Endothelial cell of hepatic sinusoid (primary cell): ENCODE data around the gene KLHDC10.
"Not testable (repeated sequence)": the region's sequence is repeated elsewhere in the genome, so short reads cannot be mapped to it uniquely, and the experiment has no call there.

ENCODE experiments used
- in situ Hi-C: cut with HindIII; loops from 2 replicates; pipeline ENCODE4 v1.10.0; 2017; ENCODE audit warnings: low sequenced_read_pairs

The KLHDC10 gene

DNA sequence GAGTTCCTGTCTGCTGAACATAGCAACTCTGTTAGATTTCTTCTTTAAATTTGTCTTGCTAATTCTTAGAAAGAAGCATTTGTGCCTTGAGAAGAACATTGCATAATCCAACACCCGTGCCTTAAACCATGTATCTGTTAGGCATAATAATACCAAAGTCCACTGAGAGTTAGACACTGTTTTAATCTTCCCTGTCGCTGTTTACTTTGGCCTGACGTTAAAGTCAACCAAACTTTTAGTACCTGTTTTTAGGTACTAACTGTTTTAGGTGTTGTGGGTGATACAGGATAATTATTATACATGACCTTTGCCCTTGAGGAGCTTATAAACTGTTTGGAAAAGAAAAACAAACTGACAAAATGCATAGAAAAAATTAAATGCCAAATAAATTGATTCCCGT, 43.6 kb downstream of the KLHDC10 start:
- in situ Hi-C loops, result no loop called here

- in situ Hi-C loops, result no loop called here
Observed at GRCh38 chr7:130114374-130114773, 44.0 kb downstream of the KLHDC10 start.

DNA sequence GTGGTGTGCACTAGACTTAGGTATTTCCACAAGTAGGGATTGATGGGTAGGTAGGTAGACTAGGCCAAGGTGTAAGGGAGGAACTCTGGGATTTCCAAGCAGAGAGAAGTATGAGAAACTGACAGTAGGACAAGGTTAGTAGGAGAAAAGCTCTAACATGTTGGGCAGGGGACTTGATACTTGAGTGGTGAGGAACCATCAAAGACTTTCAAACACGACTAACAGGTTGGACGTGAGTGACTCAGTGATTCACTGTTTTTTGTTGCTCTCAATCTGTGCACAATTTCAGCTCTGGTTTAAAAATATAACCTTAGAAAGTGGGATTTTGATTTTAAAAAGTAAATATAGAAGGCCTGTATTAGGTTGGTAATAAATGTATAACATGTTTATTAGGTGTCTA, 44.4 kb downstream of the KLHDC10 start:
- in situ Hi-C loops, result no loop called here

DNA sequence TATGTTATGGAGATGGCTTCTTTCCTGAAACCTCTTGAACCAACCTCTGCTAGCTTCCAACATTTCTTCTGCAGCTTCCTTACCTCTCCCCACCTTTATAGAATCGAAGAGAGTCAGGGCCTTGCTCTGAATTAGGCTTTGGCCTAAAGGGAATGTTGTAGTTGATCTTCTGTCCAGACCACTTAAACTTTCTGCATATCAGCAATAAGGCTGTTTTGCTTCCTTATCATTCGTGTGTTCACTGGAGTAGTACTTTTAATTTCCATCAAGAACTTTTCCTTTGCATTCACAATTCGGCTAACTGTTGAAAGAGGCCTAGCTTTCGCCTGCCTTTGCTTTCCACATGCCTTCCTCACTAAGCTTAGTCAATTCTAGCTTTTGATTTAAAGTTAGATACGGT, 48.0 kb downstream of the KLHDC10 start:
- in situ Hi-C loops, result no loop called here

DNA sequence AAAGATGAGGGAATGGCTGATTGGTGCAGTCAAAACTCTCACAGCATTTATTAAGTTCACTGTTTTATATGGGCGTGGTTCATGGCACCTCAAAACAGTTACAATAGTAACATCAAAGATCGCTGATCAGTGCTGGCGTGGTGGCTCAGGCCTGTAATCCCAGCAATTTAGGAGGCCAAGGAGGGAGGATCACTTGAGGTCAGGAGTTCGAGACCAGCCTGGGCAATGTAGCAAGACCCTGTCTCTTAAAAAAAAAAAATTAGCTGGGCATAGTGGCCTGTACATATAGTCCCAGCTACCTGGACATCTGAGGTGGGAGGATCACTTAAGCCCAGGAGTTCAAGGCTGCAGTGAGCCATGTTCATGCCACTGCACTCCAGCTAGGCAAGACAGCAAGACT, 48.5 kb downstream of the KLHDC10 start:
- in situ Hi-C loops, result no loop called here

DNA sequence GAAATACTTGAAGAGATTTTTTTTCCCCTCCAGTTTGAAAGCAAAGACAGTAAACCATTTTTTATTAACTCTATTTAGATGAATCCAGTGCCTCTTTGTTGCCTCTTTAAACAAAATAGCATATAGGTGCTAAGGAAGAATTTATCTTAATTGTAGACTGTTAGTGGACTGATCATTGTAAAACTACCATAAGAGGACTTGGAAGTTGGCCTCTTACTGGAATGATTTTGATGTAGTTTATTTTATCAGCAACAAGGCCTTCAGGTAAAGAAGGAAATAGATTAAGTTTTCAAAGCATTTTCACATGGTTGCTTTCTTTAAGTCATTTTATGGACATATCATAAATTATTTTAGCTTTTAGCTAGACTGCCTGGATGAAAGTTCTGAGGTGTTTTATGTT, 53.2 kb downstream of the KLHDC10 start:
- in situ Hi-C loops, result loop anchor here (5.0 kb wide), 1 partner anchor 51 kb away; the partner anchor contains the start of gene KLHDC10

DNA sequence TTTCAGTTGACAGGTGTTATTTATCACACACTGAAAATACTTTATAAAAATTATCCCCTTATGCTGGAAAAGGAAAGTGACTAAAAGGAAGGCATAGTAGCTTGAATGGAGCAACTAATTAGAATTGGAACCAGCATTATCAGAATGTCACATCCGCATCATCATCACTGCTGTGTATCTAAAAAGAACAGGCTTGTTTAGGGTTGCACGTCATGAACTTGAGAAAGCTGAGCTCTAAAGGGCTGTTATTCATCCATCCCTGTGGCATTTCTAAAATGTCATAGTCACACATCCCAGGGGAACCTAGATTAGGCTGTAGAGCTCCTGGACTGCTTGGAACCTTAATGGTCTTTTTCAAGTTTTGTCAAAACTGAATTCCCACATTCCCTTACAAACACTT, 54.4 kb downstream of the KLHDC10 start:
- in situ Hi-C loops, result loop anchor here (5.0 kb wide), 1 partner anchor 52 kb away; the partner anchor contains the start of gene KLHDC10

- in situ Hi-C loops, result not testable (repeated sequence)
Observed at GRCh38 chr7:130126840-130127239, 56.5 kb downstream of the KLHDC10 start.

DNA sequence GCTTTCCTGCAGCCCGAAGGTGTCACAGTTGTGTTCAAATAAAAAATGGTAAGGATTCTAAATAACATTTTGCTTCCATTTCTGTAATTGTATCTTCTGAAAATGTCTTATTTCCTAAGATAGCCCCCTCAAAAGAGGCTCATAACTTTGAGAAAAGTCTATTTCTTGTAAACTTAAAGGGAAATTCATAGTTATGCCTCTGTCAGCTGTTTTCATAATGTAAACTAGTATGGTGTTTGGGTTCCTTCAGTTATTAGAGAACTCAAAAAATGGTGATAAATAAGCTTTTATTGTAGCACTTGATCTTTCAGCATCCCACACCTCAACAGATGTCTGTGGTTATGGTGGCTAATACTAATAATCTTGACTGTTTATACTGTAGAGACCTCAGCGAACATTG, 57.1 kb downstream of the KLHDC10 start:
- in situ Hi-C loops, result no loop called here

- in situ Hi-C loops, result no loop called here
Observed at GRCh38 chr7:130127821-130128317, 57.5 kb downstream of the KLHDC10 start.

DNA sequence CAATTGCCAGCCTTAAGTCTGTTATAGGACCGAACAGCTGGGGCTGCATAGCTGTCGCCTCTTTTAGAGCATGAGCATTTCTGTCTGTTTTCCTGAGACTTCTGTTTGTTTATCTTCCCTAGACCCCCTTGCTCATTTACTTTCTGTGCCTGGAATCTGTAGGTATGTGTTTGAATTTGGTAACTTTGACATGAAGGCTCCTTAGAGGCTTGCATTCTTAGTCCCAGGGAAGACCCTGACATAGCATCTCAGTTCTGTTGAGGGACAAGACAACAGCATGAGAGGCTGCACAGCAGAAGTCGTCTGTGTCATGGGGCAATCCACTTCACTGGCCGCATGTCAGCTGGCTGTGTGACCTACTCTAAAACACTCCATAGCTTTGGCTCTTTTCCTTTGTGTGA, 58.7 kb downstream of the KLHDC10 start:
- in situ Hi-C loops, result no loop called here

GRCh38 chr7:130131191-130131834, 61.0 kb downstream of the KLHDC10 start:
- in situ Hi-C loops, result no loop called here

DNA sequence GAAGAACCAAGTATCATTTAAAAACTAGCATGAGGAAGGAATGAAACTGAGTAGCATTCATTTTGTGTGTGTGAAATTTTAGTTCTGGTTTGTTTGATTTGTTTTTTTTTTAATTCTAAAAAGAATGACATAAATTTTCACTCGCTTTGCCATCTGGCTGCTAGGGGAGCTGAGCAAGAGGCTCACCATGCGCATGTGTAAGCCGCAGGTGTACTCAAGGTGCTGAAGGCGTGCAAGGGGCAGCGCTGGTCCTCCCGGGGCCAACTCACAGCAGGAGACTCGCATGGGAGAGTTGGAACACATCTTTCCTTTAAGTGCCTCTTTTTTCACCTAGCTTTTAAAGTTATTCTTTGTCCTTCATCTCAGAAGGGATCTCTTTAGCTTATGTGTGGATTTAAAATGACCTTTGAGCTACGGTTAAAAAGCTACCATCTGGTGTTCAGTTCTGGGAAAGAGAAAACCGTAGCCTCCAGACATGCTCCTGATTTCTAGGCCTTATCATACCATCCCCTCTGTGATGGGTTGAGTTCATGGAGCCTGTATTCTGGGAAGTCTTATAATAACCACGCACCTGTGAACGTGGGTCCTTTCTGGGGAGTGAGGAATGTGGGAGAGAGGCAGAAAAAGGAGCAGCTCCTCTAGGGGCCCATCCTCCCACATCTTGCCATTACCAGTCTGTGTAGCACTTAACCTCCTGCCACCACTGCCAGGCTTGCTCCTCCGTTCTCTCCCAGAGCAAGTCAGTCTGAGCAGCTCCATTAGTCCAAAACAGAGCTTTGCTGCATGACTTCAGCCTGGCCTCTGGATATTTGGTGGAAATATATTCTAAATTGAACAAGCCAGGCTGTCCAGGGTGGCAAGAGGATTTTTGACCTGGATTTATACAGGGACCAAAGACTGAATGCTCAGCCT, 61.9 kb downstream of the KLHDC10 start:
- in situ Hi-C loops, result no loop called here

DNA sequence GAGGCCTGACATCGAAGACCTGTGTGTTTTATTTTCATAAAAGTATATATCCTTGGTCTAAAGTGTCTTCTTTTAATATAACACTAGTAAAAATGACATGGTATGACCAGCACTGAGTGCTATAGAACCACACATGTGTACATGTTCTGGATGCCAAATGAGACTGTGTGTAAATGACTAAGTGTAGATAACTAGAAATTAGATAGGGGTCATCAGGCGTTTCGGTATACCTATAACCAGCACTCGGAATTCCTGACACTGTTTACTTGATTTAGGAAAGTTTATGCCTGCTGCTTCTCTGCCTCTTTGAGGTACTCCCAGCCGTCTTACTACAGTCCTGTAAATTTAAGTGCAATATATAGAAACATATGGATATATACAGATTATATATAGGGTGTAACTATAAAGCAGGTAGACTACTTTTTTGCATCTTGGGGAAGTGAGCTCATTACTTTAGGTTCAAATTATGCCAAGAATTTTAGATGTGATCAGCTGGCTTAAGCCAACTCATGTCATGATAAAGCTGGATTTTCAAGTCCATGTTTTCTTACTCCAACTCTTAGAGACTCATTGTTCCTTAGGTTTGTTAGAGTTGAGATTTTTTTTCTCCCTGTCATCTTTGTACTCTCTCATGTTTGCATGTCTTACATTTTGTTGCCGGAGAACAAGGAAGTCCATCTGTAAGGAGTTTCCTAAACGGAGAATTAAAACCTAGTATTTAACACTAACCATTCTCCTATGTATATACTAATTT, 62.9 kb downstream of the KLHDC10 start:
- in situ Hi-C loops, result no loop called here

GRCh38 chr7:130134106-130134636, 63.8 kb downstream of the KLHDC10 start:
- in situ Hi-C loops, result no loop called here

DNA sequence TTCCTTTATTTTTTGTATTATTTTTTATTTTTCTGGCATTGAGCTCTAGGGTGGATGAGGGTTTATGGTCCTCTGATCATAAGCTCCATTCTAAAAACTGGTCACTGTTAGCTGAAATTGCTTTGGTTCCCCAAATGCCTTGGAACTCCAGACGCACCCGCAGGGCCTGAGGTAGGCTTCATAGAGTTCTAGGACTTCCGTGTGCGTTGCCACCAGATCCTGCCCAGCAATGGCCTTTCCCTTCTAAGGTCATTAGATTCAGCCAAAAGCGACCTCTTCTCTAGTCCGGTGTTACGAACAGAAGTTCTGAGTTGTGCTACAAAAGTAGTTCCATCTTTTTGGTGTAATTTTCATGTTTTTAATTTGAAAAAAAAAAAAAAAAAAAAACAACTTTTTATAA, 64.4 kb downstream of the KLHDC10 start:
- in situ Hi-C loops, result no loop called here

DNA sequence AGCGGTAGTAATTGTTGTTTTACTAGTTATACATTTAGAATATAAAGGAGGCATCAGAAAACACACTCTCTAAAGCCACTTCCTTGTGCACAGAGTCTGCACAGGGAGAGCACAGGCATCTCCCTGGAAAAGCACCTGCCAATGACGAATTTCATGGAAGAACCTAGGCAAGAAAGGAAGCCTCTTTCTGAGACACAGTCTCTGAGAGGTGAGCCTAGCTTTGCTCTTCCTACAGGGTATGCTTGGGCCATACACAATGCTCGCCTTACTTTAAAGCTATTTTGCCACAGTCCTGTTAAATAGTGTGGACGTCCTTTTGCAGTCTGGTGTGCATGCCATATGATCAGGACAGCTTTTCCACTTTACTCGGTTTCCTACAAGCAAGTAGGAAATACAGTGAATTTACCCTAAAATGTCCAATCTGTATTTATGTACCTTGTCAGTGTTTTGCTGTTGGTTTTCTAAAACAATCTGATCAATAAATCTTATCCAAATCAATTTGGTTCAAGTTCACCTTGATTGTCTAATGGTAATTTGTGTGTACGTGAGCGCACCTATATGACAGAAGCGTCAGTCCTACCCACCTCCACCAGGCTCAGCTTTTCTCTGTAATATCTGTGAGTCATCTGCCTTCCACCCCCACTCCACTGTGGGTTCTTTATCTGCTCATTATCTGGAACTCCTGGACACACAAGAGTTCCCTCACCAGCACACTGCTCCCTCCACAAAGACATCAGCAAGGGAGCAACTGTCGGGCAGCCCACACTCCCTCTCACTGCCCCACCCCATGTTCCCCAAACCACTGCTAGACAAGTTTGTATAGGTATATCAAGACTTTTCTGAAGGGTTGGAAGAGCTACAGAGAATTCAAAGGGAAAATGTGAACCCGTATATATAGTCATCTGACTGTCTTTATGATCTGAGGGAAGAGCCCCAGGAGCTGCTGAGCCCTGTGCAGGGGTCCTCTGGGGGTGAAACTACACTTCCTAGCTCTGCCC, 65.2 kb downstream of the KLHDC10 start:
- in situ Hi-C loops, result no loop called here

GRCh38 chr7:130136579-130137167, 66.3 kb downstream of the KLHDC10 start:
- in situ Hi-C loops, result no loop called here

GRCh38 chr7:130137207-130137606, 66.9 kb downstream of the KLHDC10 start:
- in situ Hi-C loops, result no loop called here
